HEK293T (cell line): ENCODE data around the gene PP2D1.

Source experiments
- ARNT ChIP-seq: fragments of 450-650 bp; IDR thresholded peaks from 2 replicates; pipeline ENCODE4 v1.6.1; 2017; ENCODE audit warnings: mild to moderate bottlenecking
- BHLHE40 ChIP-seq: fragments of 450-650 bp; IDR thresholded peaks from 2 replicates; pipeline ENCODE4 v1.6.1; 2016; ENCODE audit warnings: mild to moderate bottlenecking, moderate library complexity, borderline replicate concordance
- CTBP1 ChIP-seq: fragments of 450-650 bp; IDR thresholded peaks from 2 replicates; pipeline ENCODE4 v1.6.1; 2016; ENCODE audit warnings: borderline replicate concordance
- ELF4 ChIP-seq: fragments of 450-650 bp; IDR thresholded peaks from 2 replicates; pipeline ENCODE4 v1.6.1; 2017; ENCODE audit warnings: antibody characterized with exemption
- FOXK2 ChIP-seq: fragments of 450-650 bp; IDR thresholded peaks from 2 replicates; pipeline ENCODE4 v1.6.1; 2016; ENCODE audit warnings: mild to moderate bottlenecking
- FOXM1 ChIP-seq: fragments of 450-650 bp; IDR thresholded peaks from 2 replicates; pipeline ENCODE4 v1.6.1; 2017; ENCODE audit warnings: mild to moderate bottlenecking, borderline replicate concordance
- HDGF ChIP-seq: fragments of 450-650 bp; IDR thresholded peaks from 2 replicates; pipeline ENCODE4 v1.6.1; 2017; ENCODE audit warnings: antibody characterized with exemption, borderline replicate concordance
- LEF1 ChIP-seq: fragments of 450-650 bp; IDR thresholded peaks from 2 replicates; pipeline ENCODE4 v1.6.1; 2017; ENCODE audit warnings: mild to moderate bottlenecking, borderline replicate concordance
- NFRKB ChIP-seq: fragments of 450-650 bp; IDR thresholded peaks from 2 replicates; pipeline ENCODE4 v1.6.1; 2016; ENCODE audit warnings: mild to moderate bottlenecking, moderate library complexity
- SP1 ChIP-seq: fragments of 450-650 bp; IDR thresholded peaks from 2 replicates; pipeline ENCODE4 v1.6.1; 2017
- SUZ12 ChIP-seq: fragments of 450-650 bp; IDR thresholded peaks from 2 replicates; pipeline ENCODE4 v1.6.1; 2016; ENCODE audit warnings: mild to moderate bottlenecking
- TARDBP ChIP-seq: fragments of 450-650 bp; IDR thresholded peaks from 2 replicates; pipeline ENCODE4 v1.6.1; 2016

GRCh38 chr3:20027136-20027535, 15.1 kb upstream of the PP2D1 start:
- TF ChIP-seq FOXM1 (no peak), TARDBP (no peak), LEF1 (no peak), ELF4 (no peak), NFRKB (no peak), ARNT (no peak), SP1 (no peak), BHLHE40 (no peak), HDGF (no peak), SUZ12 (no peak), FOXK2 (no peak), CTBP1 (no peak)
